Upper lobe of left lung (tissue), 4 donors: ENCODE measurements around the gene G3BP1.

Experiments used
- CTCF ChIP-seq, 6 experiments: fragments of 450-650 bp in 4 of 6; fragments of 200-600 bp in 2 of 6; sonication (generic) in 2 of 6; IDR thresholded peaks; one replicate each; pipeline ENCODE4 v1.5.1; 2016 to 2019; ENCODE audit warnings: antibody characterized with exemption in 6 of 6
- POLR2AphosphoS5 ChIP-seq, 2 donors: sonication (generic); formaldehyde crosslinking; IDR thresholded peaks; one replicate each; pipeline ENCODE4 v1.5.1; 2017; ENCODE audit warnings: antibody characterized with exemption in 2 of 2

GRCh38 chr5:151855701-151856100 is 83.9 kb downstream of the G3BP1 start:
- TF ChIP-seq CTCF (IDR thresholded peaks at IDR 0.05): no peak
- TF ChIP-seq POLR2AphosphoS5 (IDR thresholded peaks at IDR 0.05): no peak
